Measurements from ENCODE around the gene DNAJC10. TPM values are rescaled to one million over a fixed set of nuclear protein-coding genes. Genes with fewer than 3 reads are reported as not detected.

DNAJC10 gene
- total RNA-seq, 2 experiments from 2014 or later: 34.0 to 34.1 TPM

GRCh38 chr2:182706751-182707150 is 9.3 kb upstream of the DNAJC10 start:
- Mint-ChIP-seq H3K27ac (no peak overlapping the region), H3K9me3 (no peaks in the 10 kb centered on the region), H3K27me3 (peaks cover 52% of the 10 kb centered on the region), H3K36me3 (ENCODE audit: low read depth) (no peaks in the 10 kb centered on the region), H3K4me3 (no peak overlapping the region), H3K4me1 (ENCODE audit: low read depth) (no peaks in the 10 kb centered on the region)
- H3K27ac ChIP-seq (ENCODE audit: low read depth in 1 of 2, low read length in 2 of 2): no peak overlapping the region
- no peaks in the 10 kb centered on the region for H3K4me1 ChIP-seq (ENCODE audit: insufficient read depth, low read length)
- peaks cover 0 to 19% of the 10 kb centered on the region in 2 experiments for H3K27me3 ChIP-seq (ENCODE audit: control insufficient read depth in 1 of 2, insufficient read depth in 2 of 2, low read length in 2 of 2)
- ATAC-seq (ENCODE audit: poor library complexity) (no peak), DNase-seq (no peak)
- no peaks in the 10 kb centered on the region for H3K36me3 ChIP-seq (ENCODE audit: insufficient read depth, low read length)
- CTCF ChIA-PET: no interaction called here
- TF ChIP-seq CTCF (IDR thresholded peaks at IDR 0.05): no peak
- H3K4me3 ChIP-seq (ENCODE audit: low read length): no peak overlapping the region
- intact Hi-C loops (cut with DNase I, micrococcal nuclease): no loop called here
- POLR2A ChIA-PET: no interaction called here
- H3K9me3 ChIP-seq (ENCODE audit: control insufficient read depth in 1 of 2, insufficient read depth in 1 of 2, low read length in 2 of 2): no peaks in the 10 kb centered on the region

GRCh38 chr2:182713601-182714000 is 2.5 kb upstream of the DNAJC10 start:
- H3K4me3 ChIP-seq (ENCODE audit: low read length): no peak overlapping the region
- DNase-seq: peak in 3 of 14 experiments; percentile 3 to 19 (median 19)
- Mint-ChIP-seq H3K9me3 (no peaks in the 10 kb centered on the region), H3K4me1 (ENCODE audit: low read depth) (no peaks in the 10 kb centered on the region), H3K27me3 (peaks cover 17% of the 10 kb centered on the region), H3K4me3 (no peak overlapping the region), H3K36me3 (ENCODE audit: low read depth) (no peaks in the 10 kb centered on the region), H3K27ac (no peak overlapping the region)
- H3K36me3 ChIP-seq (ENCODE audit: insufficient read depth, low read length): no peaks in the 10 kb centered on the region
- ATAC-seq (ENCODE audit: poor library complexity): no peak
- H3K27ac ChIP-seq (ENCODE audit: low read depth in 1 of 2, low read length in 2 of 2): no peak overlapping the region
- TF ChIP-seq CTCF (IDR thresholded peaks at IDR 0.05): no peak
- H3K9me3 ChIP-seq (ENCODE audit: control insufficient read depth in 1 of 2, insufficient read depth in 1 of 2, low read length in 2 of 2): no peaks in the 10 kb centered on the region
- peaks cover 0 to 1% of the 10 kb centered on the region in 2 experiments for H3K27me3 ChIP-seq (ENCODE audit: control insufficient read depth in 1 of 2, insufficient read depth in 2 of 2, low read length in 2 of 2)
- peaks cover 5% of the 10 kb centered on the region for H3K4me1 ChIP-seq (ENCODE audit: insufficient read depth, low read length)
- CTCF ChIA-PET: no interaction called here
- intact Hi-C loops (cut with DNase I, micrococcal nuclease): loop anchor here in 1 of 2 experiments (5.0 to 10.0 kb wide), 2 partner anchors 369 to 1729 kb away; partner anchors contain the start of gene UBE2E3
- POLR2A ChIA-PET: no interaction called here

GRCh38 chr2:182715121-182715891 is 751 bp upstream of the DNAJC10 start:
- POLR2A ChIA-PET: interaction anchor here (1.1 to 1.3 kb wide), 3 partner anchors 15 to 1734 kb away, joined by 3 to 5 read pairs (median 4); partner anchors contain the start of genes NUP35 and UBE2E3
- H3K9me3 ChIP-seq (ENCODE audit: control insufficient read depth in 1 of 2, insufficient read depth in 1 of 2, low read length in 2 of 2): no peaks in the 10 kb centered on the region
- DNase-seq (peak in 1 of 14 experiments; percentile 8), ATAC-seq (ENCODE audit: poor library complexity) (peak; percentile 50)
- Mint-ChIP-seq H3K4me3 (no peak overlapping the region), H3K27me3 (peaks cover 8% of the 10 kb centered on the region), H3K36me3 (ENCODE audit: low read depth) (peaks cover 3% of the 10 kb centered on the region), H3K4me1 (ENCODE audit: low read depth) (no peaks in the 10 kb centered on the region), H3K9me3 (no peaks in the 10 kb centered on the region), H3K27ac (no peak overlapping the region)
- peak overlapping the region; percentile 65 to 82 for H3K27ac ChIP-seq (ENCODE audit: low read depth in 1 of 2, low read length in 2 of 2)
- H3K36me3 ChIP-seq (ENCODE audit: insufficient read depth, low read length): peaks cover 5% of the 10 kb centered on the region
- H3K4me1 ChIP-seq (ENCODE audit: insufficient read depth, low read length): peaks cover 5% of the 10 kb centered on the region
- intact Hi-C loops (cut with DNase I, micrococcal nuclease): loop anchor here (5.0 to 10.0 kb wide), 3 partner anchors 48 to 1731 kb away; partner anchors contain the start of genes NCKAP1 (in 1 of the 2) and UBE2E3 (in 1 of the 2)
- CTCF ChIA-PET: interaction anchor here (1.6 kb wide), 1 partner anchor 48 kb away, joined by 4 read pairs; no protein-coding TSS in a partner anchor
- H3K27me3 ChIP-seq (ENCODE audit: control insufficient read depth in 1 of 2, insufficient read depth in 2 of 2, low read length in 2 of 2): no peaks in the 10 kb centered on the region
- peak overlapping the region; percentile 89 for H3K4me3 ChIP-seq (ENCODE audit: low read length)
- TF ChIP-seq CTCF (IDR thresholded peaks at IDR 0.05): no peak

Data from CD4-positive, alpha-beta T cell (primary cell).